Measurements from ENCODE around the gene PVALB.

PVALB gene

DNA sequence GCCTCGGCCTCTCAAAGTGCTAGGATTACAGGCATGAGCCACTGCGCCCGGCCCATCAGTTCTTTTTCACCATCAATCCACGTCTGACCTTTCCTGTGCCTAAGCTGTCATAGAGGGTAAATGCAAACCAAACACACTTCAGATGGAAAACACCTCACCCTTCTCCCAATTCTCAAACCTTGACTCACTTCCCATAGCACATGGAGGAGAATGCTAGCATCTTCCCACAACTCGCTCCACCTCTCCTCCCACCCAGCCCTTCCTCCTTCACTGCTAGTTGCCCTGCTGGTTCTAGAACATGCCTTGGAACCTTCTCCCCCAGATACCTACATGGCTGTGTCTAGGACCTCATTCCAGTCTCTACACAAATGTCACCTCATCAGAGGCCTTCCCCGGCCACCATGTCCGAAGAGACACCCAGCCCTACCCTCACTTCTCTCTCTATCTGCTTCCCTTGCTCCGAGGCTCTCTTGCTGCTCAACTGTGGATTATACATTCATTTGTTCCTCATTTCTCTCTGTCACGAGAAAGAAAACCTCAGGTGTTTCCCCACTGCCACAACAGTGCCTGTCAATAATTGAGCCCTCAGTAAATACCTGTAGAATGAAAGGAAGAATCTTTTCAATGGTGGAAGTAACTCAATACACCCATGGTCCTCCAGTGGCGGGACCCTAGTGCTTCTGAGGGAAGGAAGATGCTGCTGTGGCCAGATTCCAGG lies 22.7 kb upstream of the PVALB start:
- H3K4me2 ChIP-seq (ENCODE audit: low read depth, low read length), result peak overlapping the region; percentile 37
- peak overlapping the region; percentile 45; the same call in 1 of the 2 replicates for H3K27ac ChIP-seq (ENCODE audit: low read length)
- DNase-seq, result no peak

DNA sequence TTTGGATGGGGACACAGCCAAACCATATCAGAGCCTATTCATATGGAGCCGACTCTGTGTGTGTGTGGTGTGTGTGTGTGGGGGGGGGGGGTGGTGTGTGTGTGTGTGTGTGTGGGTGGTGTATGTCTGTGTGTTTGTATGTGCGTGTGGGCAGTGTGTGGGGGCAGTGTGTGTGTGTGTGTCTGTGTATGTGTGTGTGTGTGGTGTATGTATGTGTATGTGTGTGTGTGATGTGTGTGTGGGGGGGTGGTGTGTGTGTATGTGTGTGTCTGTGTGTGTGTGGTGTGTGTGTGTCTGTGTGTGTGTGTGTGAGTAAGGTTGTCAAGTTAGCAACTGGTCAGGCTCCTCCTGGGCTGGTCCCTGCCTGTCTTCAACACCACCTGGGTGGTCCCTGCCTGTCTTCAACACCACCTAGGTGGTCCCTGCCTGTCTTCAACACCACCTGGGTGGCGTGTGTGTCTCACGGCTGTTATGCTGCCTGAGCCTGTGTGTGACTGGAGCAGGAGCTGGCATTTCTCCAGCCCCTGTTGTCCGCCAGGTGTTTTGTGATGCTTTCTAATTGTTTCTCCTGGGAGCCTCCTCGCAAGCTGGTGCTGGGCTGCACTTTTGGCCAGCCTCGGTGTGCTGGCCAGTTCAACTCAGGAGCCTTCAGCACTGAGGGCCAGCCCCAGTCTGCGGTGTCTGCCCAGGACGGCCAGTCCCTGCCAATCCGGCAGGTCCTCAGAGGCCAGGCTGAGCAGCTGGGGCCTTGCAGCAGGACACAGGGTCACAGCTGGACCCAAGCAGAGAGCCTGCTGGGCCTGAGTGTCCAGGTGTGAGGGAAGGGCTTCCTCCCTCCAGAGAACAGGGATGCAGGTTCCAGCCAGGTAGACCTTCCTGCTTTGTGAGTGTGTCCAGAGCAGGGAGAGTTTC lies 21.5 kb upstream of the PVALB start:
- no peaks in the 10 kb centered on the region for H3F3A ChIP-seq (ENCODE audit: insufficient read depth, low read length)
- no peaks in the 10 kb centered on the region for H4K20me1 ChIP-seq (ENCODE audit: insufficient read depth, low read length)
- no peaks in the 10 kb centered on the region for H3K9me2 ChIP-seq (replicated peaks; ENCODE audit: insufficient read depth, low read length)
- no peak overlapping the region for H3K4me2 ChIP-seq (ENCODE audit: low read depth, low read length)
- no peak overlapping the region for H3K27ac ChIP-seq (ENCODE audit: low read length)
- H3K79me2 ChIP-seq (ENCODE audit: low read length), result no peaks in the 10 kb centered on the region
- no peak for TF ChIP-seq EZH2phosphoT487 (IDR thresholded peaks at IDR 0.05; ENCODE audit: low read length)
- TF ChIP-seq EZH2 (optimal IDR thresholded peaks at IDR 0.05; ENCODE audit: low read depth, low read length), result no peak
- no peak overlapping the region for H3K9ac ChIP-seq (ENCODE audit: low read length)
- H3K27me3 ChIP-seq (replicated peaks; ENCODE audit: insufficient read depth, low read length), result no peaks in the 10 kb centered on the region
- no peak overlapping the region for H3K4me3 ChIP-seq (ENCODE audit: low read length)
- H3K36me3 ChIP-seq (replicated peaks; ENCODE audit: insufficient read depth, low read length), result no peaks in the 10 kb centered on the region
- no peak overlapping the region for H2AFZ ChIP-seq (ENCODE audit: low read length)
- H3K4me1 ChIP-seq (ENCODE audit: low read length), result peaks cover 14% of the 10 kb centered on the region
- no peak for DNase-seq
- H3K9me3 ChIP-seq (replicated peaks; ENCODE audit: insufficient read depth, low read length), result no peaks in the 10 kb centered on the region

More for the DNA sequence above, 22.7 kb upstream of the PVALB start:
- H3K4me3 ChIP-seq (ENCODE audit: low read length), result no peak overlapping the region; the same call in 1 of the 2 replicates
- no peaks in the 10 kb centered on the region for H3K79me2 ChIP-seq (ENCODE audit: low read length)
- no peaks in the 10 kb centered on the region for H3K9me3 ChIP-seq (replicated peaks; ENCODE audit: insufficient read depth, low read length)
- H3K9me2 ChIP-seq (replicated peaks; ENCODE audit: insufficient read depth, low read length), result no peaks in the 10 kb centered on the region
- peaks cover 14% of the 10 kb centered on the region for H3K4me1 ChIP-seq (ENCODE audit: low read length)
- no peaks in the 10 kb centered on the region for H3K36me3 ChIP-seq (replicated peaks; ENCODE audit: insufficient read depth, low read length)
- H4K20me1 ChIP-seq (ENCODE audit: insufficient read depth, low read length), result no peaks in the 10 kb centered on the region
- TF ChIP-seq EZH2 (optimal IDR thresholded peaks at IDR 0.05; ENCODE audit: low read depth, low read length), result no peak
- peak overlapping the region; percentile 5; the same call in 1 of the 2 replicates for H2AFZ ChIP-seq (ENCODE audit: low read length)
- H3F3A ChIP-seq (ENCODE audit: insufficient read depth, low read length), result no peaks in the 10 kb centered on the region
- H3K27me3 ChIP-seq (replicated peaks; ENCODE audit: insufficient read depth, low read length), result no peaks in the 10 kb centered on the region; the same call in 1 of the 2 replicates
- no peak overlapping the region for H3K9ac ChIP-seq (ENCODE audit: low read length)

DNA sequence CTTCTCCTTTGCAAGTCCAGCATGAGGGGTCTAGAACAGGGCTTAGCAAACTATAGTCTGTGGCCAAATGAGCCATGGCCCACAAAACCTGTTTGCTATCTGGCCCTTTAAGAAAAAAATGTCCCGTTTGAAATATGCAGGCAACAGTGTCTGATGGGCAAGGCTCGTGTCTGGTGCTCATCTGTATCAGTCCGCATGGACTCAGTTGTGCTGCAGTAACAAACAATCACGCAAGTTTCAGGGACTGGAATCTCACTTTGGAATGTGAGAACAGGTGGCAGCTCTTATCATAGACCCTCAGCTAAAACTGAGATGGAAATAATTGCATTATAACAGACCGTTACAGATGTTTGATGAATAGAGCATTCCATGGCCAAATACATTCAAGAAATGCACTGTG lies 19.1 kb upstream of the PVALB start:
- TF ChIP-seq EZH2 (optimal IDR thresholded peaks at IDR 0.05; ENCODE audit: low read depth, low read length) (no peak), EZH2phosphoT487 (IDR thresholded peaks at IDR 0.05; ENCODE audit: low read length) (no peak)
- TF ChIP-seq, protein P1, sequence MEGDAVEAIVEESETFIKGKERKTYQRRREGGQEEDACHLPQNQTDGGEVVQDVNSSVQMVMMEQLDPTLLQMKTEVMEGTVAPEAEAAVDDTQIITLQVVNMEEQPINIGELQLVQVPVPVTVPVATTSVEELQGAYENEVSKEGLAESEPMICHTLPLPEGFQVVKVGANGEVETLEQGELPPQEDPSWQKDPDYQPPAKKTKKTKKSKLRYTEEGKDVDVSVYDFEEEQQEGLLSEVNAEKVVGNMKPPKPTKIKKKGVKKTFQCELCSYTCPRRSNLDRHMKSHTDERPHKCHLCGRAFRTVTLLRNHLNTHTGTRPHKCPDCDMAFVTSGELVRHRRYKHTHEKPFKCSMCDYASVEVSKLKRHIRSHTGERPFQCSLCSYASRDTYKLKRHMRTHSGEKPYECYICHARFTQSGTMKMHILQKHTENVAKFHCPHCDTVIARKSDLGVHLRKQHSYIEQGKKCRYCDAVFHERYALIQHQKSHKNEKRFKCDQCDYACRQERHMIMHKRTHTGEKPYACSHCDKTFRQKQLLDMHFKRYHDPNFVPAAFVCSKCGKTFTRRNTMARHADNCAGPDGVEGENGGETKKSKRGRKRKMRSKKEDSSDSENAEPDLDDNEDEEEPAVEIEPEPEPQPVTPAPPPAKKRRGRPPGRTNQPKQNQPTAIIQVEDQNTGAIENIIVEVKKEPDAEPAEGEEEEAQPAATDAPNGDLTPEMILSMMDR (IDR thresholded peaks at IDR 0.05; ENCODE audit: low read length), result no peak
- Histone ChIP-seq H3K9me2 (replicated peaks; ENCODE audit: insufficient read depth, low read length) (no peaks in the 10 kb centered on the region), H3K36me3 (replicated peaks; ENCODE audit: insufficient read depth, low read length) (no peaks in the 10 kb centered on the region), H3K9me3 (replicated peaks; ENCODE audit: insufficient read depth, low read length) (no peaks in the 10 kb centered on the region), H3K4me2 (ENCODE audit: low read depth, low read length) (no peak overlapping the region), H3F3A (ENCODE audit: insufficient read depth, low read length) (no peaks in the 10 kb centered on the region), H3K4me3 (ENCODE audit: low read length) (no peak overlapping the region), H3K9ac (ENCODE audit: low read length) (no peak overlapping the region), H3K79me2 (ENCODE audit: low read length) (no peaks in the 10 kb centered on the region), H2AFZ (ENCODE audit: low read length) (no peak overlapping the region), H3K4me1 (ENCODE audit: low read length) (peaks cover 14% of the 10 kb centered on the region), H3K27me3 (replicated peaks; ENCODE audit: insufficient read depth, low read length) (no peaks in the 10 kb centered on the region), H3K27ac (ENCODE audit: low read length) (no peak overlapping the region), H4K20me1 (ENCODE audit: insufficient read depth, low read length) (no peaks in the 10 kb centered on the region)
- DNase-seq, result no peak

DNA sequence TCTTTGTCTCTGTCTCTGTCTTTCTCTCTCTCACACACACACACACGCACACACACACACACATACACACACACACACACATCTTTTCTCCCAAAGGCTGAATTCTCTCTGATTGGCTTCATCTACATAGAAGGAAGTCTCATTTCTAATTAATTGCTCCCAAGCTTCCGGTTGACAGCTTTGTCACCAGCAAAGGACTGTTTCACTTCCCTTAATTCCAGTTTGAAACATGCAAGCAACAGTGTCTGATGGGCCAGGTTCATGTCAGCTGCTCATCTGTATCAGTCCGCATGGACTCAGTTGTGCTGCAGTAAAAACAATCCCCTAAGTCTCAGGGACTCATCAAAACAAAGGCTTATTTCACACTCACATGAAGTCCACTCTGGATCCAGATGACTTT lies 16.2 kb upstream of the PVALB start:
- Histone ChIP-seq H3K4me1 (ENCODE audit: low read length) (no peaks in the 10 kb centered on the region), H3K4me2 (ENCODE audit: low read depth, low read length) (no peak overlapping the region), H3K36me3 (replicated peaks; ENCODE audit: insufficient read depth, low read length) (no peaks in the 10 kb centered on the region), H3K27ac (ENCODE audit: low read length) (no peak overlapping the region), H2AFZ (ENCODE audit: low read length) (no peak overlapping the region), H3K9me2 (replicated peaks; ENCODE audit: insufficient read depth, low read length) (no peaks in the 10 kb centered on the region), H3K9ac (ENCODE audit: low read length) (no peak overlapping the region), H3F3A (ENCODE audit: insufficient read depth, low read length) (no peaks in the 10 kb centered on the region), H3K79me2 (ENCODE audit: low read length) (no peaks in the 10 kb centered on the region), H3K4me3 (ENCODE audit: low read length) (no peak overlapping the region), H4K20me1 (ENCODE audit: insufficient read depth, low read length) (no peaks in the 10 kb centered on the region), H3K27me3 (replicated peaks; ENCODE audit: insufficient read depth, low read length) (no peaks in the 10 kb centered on the region), H3K9me3 (replicated peaks; ENCODE audit: insufficient read depth, low read length) (no peaks in the 10 kb centered on the region)
- DNase-seq, result no peak
- TF ChIP-seq, protein P1 (IDR thresholded peaks at IDR 0.05; ENCODE audit: low read length), result no peak
- no peak for TF ChIP-seq EZH2phosphoT487 (IDR thresholded peaks at IDR 0.05; ENCODE audit: low read length)
- TF ChIP-seq EZH2 (optimal IDR thresholded peaks at IDR 0.05; ENCODE audit: low read depth, low read length), result no peak
